GM21723 (cell line): ENCODE results near the gene PPP2R1A.
"Not testable (repeated sequence)": the region's sequence is repeated elsewhere in the genome, so short reads cannot be mapped to it uniquely, and the experiment has no call there.

Source experiments
- ATAC-seq: cut with Tn5 transposase; IDR thresholded peaks from one replicate; pipeline ENCODE4 v1.9.1; 2021; ENCODE audit warnings: mild to moderate bottlenecking, moderate library complexity; ENCODE audit not compliant: unreplicated experiment

The PPP2R1A gene

DNA sequence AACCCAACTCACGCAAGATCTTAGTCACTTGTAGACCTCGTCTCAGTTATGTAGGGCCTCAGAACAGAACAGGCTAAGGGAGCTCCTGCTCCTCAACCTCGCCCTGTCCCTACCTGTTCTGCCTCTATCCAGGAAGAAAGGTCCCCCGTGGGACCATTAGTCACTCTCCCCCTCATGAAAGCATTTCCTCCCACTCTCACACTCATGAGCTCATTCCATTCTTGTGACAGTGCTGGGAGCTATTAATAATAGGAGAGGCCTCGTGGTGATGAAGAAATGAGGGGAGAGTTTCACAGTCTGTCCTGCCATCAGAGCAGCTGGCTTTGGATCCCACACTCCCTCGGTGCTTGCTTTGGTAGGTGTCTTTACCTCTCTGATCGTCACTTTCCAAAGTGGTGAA is 10.2 kb downstream of the PPP2R1A start:
- ATAC-seq: no peak

DNA sequence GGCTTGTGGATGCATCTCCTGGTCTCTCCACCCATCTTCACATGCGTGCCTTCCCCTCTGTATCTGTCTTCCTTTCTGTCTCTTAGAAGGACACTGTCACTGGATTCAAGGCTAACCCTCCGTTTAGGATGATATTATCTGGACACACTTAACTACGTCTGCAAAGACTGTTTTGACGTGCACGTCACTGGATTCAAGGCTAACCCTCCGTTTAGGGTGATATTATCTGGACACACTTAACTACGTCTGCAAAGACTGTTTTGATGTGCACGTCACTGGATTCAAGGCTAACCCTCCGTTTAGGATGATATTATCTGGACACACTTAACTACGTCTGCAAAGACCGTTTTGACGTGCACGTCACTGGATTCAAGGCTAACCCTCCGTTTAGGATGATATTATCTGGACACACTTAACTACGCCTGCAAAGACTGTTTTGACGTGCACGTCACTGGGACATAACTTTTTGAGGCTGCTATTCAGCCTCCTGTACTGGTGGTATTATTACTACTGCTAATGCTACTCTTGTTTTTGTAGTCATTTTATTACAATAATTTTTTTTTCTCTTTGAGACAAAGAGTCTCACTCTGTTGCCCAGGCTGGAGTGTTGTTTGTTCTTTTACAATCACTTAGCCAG is 11.0 kb downstream of the PPP2R1A start:
- not testable (repeated sequence) for ATAC-seq

DNA sequence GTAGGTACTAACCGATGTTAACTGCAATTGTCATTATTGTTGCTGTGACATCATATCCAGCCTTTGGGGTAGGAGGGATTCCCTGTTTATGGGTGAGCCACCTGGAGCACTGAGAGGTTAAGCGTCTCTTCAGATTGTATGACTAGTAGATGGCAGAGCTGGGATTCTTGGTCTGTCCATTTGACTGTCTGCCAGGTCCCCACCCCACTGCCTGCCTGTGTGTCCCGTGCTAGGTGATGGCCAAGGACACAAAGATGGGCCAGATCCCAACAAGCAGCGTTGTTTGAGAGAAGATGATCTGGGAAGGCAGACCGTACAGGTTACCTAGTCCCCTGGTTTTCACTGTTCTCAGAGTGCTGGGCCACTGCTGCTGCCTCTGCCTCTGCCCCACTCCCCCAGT is 16.6 kb downstream of the PPP2R1A start:
- no peak for ATAC-seq

DNA sequence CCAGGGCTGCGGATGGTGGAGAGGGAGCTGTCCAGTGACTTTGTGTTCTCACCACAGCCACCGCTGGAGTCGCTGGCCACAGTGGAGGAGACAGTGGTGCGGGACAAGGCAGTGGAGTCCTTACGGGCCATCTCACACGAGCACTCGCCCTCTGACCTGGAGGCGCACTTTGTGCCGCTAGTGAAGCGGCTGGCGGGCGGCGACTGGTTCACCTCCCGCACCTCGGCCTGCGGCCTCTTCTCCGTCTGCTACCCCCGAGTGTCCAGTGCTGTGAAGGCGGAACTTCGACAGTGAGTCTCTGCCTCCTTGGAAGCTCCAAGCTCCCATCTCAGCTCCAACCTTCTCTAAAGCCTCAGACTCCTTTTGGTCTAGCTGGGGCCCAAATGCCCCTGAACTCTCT is 21.4 kb downstream of the PPP2R1A start:
- no peak for ATAC-seq

DNA sequence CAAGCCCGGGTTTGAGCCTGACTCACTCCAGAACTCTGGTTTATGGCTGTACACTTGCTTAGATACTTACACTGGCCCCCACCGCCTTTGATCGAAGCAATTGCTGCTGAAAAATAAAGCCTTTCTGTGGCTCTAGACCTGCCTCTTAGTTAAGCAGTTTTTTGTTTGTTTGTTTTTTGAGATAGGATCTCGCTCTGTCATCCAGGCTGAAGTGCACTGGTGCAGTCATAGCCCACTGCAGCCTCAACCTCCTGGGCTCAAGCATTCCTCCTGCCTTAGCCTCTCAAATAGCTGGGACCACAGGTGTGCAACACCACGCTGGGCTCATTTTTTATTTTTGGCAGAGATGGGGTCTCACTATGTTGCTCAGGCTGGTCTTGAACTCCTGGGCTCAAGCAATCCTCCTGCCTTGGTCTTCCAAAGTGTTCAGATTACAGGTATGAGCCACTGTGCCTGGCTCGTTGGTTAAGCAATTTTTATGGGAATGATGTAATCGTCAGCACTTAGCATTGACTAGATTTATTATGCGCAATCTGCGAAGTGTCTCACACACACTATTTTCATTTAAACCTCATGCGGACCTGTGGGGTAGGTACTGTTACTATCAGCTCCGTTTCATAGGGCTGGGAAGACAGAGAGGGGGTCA is 22.2 kb downstream of the PPP2R1A start:
- no peak for ATAC-seq

DNA sequence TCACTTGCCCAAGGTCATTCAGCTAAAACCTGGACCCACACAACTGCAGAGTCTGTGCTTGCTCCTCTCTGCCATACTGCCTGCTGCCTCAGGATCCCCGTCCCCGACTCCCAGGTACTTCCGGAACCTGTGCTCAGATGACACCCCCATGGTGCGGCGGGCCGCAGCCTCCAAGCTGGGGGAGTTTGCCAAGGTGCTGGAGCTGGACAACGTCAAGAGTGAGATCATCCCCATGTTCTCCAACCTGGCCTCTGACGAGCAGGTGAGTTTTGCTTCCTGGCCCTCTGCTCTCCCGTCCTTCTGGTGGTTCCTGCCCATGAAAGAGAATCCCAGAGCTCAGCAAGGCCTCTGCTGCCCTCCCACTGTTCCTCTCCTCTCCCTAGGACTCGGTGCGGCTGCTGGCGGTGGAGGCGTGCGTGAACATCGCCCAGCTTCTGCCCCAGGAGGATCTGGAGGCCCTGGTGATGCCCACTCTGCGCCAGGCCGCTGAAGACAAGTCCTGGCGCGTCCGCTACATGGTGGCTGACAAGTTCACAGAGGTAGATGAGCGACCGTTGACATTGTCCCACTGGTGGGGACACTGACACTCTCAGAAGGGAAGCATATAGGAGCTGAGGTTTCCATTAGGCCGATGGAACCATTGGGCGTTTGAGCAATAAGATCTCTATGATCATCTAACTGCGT is 22.9 kb downstream of the PPP2R1A start:
- no peak for ATAC-seq

DNA sequence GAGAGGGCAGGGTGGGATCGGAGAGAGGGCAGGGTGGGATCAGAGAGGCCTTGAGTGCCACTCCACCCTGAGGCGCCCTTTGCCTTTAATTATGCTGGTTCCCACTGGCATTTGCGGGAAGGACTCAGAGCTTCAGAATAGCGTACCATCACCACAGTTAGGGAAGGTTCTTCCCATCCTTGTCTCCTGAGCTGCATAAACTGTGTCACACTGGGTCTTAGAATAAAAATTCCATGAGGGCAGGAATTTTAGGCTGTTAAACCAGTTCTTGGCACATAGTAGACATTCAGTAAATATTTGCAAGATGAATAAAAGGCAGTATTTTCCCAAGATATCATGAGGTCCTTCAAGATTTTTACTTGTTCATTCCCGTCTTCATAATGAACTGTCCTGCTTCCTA is 24.4 kb downstream of the PPP2R1A start:
- no peak for ATAC-seq

DNA sequence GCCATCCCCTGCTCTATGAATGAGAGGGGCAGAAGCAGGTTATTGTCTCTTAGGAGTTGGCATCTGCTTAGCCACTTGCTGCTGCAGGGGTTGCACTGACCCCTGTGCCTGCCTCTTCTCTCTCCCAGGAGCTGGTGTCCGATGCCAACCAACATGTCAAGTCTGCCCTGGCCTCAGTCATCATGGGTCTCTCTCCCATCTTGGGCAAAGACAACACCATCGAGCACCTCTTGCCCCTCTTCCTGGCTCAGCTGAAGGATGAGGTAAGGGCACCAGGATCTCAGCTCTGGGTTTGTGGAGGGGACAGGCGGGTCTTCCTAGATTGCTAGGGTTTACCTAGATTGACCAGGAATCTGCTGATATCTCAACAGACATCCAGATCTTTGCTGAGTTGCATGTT is 26.5 kb downstream of the PPP2R1A start:
- ATAC-seq: no peak

DNA sequence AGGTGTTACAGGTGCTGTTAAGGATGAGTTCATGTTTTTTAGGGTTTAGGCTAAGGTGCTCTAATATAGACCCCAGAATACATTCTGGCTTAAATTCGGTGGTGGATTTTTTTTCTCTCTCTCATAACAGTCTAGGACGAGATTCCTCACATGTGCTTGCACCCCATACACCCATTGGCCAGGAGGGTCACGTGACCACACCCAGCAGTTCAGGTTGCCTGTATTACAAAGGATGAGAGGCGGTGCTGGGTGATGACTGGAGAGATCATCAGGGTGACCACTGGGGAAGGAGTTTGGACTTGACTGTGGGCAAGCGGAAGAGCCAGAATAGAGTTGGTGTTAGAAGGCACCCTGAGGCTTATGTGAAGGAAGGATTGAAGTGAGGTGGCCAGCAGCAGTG is 27.7 kb downstream of the PPP2R1A start:
- ATAC-seq: no peak

DNA sequence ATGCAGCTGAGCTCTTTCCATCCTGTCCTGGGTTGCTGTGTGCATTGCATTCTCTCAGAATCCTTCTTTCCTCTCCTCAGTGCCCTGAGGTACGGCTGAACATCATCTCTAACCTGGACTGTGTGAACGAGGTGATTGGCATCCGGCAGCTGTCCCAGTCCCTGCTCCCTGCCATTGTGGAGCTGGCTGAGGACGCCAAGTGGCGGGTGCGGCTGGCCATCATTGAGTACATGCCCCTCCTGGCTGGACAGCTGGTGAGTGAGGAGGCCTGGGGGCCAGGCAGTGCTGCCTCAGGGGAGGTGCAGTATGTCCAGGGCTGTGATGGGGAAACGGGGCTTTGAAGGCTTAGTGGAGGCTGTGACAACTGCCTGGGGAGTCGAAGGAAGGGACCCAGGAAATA is 29.8 kb downstream of the PPP2R1A start:
- no peak for ATAC-seq

DNA sequence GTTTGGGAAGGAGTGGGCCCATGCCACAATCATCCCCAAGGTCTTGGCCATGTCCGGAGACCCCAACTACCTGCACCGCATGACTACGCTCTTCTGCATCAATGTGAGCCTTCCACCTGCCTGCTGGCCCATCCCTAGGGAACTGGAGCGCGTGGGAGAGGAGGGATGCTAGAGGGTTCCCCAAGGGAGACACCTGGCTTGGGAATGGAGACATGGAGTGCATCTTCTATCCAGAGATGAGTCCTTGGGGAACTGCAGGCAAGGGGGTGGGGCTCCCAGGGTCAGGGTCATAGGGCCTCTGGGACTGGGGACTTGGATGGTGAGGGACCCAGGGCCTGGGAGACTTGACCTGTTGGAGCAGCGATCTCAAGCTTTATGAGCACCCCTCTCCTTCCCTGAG is 31.2 kb downstream of the PPP2R1A start:
- no peak for ATAC-seq

DNA sequence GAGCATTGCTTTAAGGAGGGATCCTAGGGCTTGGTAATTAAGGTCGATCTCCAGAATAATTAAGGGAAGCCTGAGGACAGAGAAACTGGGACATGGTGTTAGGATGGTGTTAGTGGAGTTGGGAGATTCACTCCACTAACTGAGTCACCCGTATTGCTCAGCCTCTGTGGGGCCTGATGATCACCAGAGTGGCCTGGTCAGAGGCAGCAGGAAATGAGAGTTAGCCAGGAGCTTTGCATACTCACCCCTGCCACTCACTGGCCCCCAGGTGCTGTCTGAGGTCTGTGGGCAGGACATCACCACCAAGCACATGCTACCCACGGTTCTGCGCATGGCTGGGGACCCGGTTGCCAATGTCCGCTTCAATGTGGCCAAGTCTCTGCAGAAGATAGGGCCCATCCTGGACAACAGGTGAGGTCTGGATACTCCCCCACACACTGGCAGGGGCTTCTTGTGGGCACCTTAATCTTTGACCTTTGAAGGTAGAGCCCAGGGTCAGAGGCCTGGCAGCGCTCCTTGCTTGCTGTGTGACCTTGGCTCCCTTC is 32.1 kb downstream of the PPP2R1A start:
- ATAC-seq: no peak

DNA sequence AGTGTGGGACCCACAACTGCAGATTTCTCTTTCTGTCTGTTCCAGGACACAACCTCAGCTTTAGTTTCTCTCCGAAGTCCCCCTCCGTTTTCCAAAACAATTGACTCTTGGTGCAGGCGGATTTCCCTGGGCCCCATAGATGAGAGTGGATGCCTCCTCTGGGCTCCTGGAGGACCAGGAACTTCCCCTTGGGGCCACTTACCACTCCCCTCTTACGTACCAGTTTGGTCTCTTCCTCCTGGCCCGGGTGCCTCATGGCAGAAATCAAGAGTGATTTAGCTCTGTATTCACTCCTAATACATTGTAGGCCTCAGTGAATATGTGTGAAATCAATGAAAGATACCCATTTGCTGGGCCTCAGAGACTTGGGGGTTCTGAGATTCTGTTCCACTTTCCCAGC is 34.4 kb downstream of the PPP2R1A start:
- ATAC-seq: no peak

DNA sequence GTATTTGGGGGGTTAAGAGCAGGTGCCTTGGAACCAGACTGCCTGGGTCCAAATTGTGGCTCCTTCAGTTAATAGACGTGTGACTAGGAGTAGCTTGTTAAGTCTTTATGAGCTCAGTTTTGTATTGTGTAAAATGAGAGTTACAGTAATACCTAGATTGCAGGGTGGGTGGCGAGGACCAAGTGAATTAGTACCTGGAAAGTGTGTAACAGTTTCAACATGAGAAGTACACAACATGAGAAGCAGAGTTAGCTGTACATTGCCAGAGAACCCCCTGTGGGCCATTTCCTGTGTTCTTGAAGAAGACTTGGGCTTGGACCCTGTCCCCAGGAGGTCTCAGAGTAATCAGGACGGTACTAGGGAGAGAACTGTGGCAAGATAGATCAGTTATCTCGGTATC is 36.8 kb downstream of the PPP2R1A start:
- ATAC-seq: no peak

DNA sequence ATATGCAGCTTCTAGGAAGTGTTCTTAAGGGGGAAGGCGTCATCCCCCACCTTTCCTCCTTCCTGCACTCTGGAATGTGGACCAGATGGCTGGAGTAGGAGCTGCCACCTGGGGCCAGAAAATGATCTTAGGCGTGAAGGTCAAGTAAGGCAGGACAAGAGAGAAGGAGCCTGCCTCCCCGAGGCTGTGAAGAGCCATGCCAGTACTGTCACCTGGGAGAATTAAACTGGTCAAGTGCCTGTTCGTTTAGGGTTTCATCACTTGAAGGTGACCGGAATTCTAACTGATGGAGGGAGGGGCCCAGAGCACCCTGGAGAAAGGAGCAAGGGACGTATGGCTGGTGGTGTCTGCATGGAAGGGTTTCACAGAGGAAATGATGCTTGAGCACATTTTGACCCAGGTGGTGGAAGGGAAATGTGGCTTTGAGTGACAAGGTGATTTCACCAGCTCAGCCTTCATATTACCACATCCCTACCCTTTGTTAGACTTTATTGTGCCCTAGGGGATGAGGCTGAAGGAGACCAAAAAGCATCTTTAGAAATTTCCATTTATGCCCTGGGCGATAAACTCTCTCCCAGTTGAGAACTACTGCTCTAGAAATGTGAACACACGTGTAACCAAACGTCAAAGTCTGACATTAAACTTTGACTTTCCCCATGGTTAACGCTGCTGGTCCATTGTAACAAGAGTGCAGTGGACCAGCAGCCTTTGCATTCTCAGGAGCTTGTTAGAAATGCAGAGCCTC is 37.5 kb downstream of the PPP2R1A start:
- no peak for ATAC-seq

DNA sequence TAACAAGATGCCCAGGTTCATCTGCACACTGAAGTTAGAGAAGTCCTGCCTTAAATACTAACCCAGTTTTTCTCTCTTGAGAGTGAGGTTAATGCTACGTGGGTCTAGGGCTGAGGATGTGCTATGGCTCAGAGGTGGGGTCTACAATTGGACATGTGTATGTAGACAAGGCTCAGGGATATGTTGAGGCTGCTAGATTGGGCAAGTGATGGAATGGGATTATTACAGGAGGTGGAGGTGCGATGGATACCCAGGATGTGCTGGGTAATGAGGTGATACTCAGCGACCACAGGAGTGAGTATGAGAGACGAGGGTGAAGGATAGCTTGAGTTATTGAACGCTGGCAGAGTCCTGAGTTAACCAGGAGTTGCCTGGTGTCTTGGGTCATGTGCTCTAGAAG is 38.1 kb downstream of the PPP2R1A start:
- no peak for ATAC-seq

DNA sequence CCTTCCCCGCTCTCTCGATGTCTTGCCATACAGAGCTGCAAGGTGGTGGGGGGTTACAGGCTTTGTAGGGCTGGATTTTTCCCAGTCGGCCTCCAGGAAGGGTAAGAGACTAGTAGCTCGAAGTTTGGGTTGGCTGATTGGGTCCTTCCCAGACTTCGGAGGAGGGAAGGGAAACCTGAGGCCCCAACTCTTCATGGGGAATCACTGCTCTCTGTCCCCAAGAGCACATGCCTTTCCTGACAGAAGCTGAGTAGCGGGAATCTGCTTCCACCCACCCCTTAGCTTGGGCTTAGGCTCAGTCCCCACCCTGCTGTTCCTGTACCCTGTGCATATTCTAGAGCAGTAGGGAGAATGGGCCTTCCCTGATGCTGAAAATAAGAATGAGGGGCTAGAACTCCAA is 39.7 kb downstream of the PPP2R1A start:
- ATAC-seq: no peak

DNA sequence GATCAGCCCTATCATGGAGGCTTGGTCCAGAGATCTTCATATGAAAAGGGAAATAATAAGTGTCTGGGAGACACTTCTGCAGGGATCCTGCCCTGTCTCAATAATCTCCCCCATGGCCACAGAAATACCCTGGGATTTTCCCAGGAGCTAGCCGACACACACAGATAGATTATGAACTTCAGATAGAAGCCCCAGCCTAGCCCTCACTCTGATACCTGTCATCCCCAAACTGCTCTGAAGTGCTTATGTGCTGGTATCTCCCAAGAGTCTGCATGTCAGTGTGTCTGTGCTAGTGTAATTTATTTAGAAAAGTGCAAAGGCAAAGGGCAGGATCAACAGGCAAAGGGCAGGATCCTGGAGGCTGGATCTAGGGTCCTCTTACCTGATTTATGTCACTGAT is 40.8 kb downstream of the PPP2R1A start:
- no peak for ATAC-seq

DNA sequence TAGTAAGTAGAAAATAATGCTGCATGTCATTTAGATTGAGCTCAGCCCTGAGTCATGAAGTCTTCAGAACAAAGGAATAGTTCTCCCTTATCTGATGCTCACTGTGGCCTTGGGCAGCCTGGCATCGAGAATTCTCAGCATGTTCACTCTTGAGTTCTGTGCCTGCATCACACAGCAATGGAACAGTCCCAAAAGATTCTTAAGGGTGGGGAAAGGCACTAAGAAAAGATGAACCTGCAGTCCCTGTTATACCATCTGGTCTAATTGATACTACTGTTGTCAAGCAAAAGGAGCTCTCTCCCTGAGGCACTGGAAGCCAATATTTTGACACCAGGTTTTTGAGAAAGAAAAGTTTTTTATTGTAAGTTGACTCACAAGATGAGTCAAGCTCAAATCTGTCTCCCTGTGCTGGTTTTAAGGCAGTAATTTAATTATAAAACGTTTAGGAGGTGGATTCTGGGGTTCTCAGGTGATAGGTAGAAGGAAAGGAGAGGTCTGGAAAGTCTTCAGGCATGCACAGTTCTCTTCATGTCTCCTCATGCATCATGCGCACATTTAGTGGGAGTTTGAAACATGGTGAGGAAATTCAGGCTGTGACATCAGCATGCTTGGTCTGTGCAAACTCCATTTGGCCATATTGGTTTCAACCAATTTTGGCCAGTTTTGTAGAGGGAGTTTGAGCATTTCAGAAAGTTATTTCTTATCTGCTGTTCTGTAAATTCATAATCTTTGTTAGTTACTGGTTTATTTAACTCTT is 41.5 kb downstream of the PPP2R1A start:
- no peak for ATAC-seq

DNA sequence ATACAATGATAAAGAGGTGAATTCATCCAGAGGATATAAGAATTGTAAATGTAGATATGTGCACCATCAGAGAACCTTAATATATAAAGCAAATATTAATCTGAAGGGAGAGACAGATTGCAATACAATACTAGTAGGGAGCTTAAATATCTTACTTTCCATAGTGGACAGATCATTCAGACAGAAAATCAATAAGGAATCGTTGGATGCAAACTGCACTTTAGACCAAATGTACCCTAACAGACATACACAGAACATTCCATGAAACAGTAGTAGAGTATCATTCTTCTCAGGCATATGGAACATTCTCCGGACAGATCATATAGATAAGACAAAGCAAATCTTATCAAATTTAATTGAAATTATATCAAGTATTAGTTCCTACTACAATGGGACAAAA is 44.6 kb downstream of the PPP2R1A start:
- ATAC-seq: no peak

DNA sequence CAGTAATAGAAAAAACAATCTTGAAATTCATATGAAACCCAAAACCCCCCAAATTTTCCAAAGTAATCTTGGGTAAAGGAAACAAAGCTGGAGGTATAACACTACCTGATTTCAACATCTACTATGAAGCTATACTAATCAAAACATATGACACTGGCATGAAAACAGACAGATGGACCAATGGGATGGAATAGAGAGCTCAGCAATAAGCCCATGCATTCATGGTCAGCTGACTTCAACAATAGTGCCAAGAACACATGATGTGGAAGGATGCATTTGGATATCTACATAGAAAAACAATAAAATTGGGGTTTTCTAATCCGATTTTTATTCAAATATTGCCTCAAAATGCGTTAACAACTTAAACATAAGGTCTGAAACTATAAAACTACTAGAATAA is 47.3 kb downstream of the PPP2R1A start:
- ATAC-seq: no peak
